HCT116 (cell line): ENCODE results near the gene ZYX. TPM values are rescaled to one million over a fixed set of nuclear protein-coding genes. Genes with fewer than 3 reads are reported as not detected.

ENCODE experiments used
- ATAC-seq: fragments of 200-7000 bp; cut with Tn5 transposase; 2 replicates; pipeline ENCODE4 v1.9.1; 2020; ENCODE audit warnings: mild to moderate bottlenecking, moderate library complexity
- BruUV-seq: library from RNA; stranded (reverse); fragments of 400-500 nt; replicated peaks from 2 replicates; lab custom pipeline; 2021; lab: Mats Ljungman, UMichigan
- CTCF ChIA-PET: fragments of 300-600 bp; sonication (Branson Sonifier 250); formaldehyde crosslinking; loops from one replicate; lab custom pipeline; 2021; ENCODE audit warnings: antibody characterized with exemption; lab: Charles Lee
- POLR2A ChIA-PET: fragments of 300-600, 350-600 bp; sonication (Branson Sonifier 250); formaldehyde crosslinking; loops from one replicate; lab custom pipeline; 2021; ENCODE audit warnings: antibody characterized with exemption; lab: Charles Lee
- RAD21 ChIA-PET, 2 experiments: fragments of 300-600 bp; sonication (Branson Sonifier 250); formaldehyde crosslinking; loops; one replicate each; lab custom pipeline; 2023; ENCODE audit warnings: low total read pairs in 2 of 2; ENCODE audit not compliant: uncharacterized antibody in 2 of 2, unreplicated experiment in 2 of 2, low non-redundant PET in 1 of 2; lab: Charles Lee
- DNase-seq: peaks from one replicate; pipeline ENCODE4 v3.0.0-alpha.2; 2010; ENCODE audit warnings: low read depth, low spot score
- H2AFZ ChIP-seq: fragments of 200-600 bp; shearing (Covaris generic), sonication (generic); 2 replicates; pipeline ENCODE4 v1.6.1; 2017; ENCODE audit warnings: low read depth, mixed run types, mixed read lengths, antibody characterized with exemption, low read length; ENCODE audit not compliant: poor library complexity, severe bottlenecking
- H3K27ac ChIP-seq: 2 replicates; pipeline ENCODE4 v1.5.1; 2012; ENCODE audit warnings: low read depth, low read length
- H3K27me3 ChIP-seq: fragments of 200-600 bp; sonication (generic); 2 replicates; pipeline ENCODE4 v1.6.1; 2016; ENCODE audit warnings: mixed run types, low read length, mixed read lengths; ENCODE audit not compliant: insufficient read depth
- H3K36me3 ChIP-seq, 2 experiments: fragments of 200-500 bp in 1 of 2; fragments of 200-600 bp in 1 of 2; sonication (Bioruptor generic) in 1 of 2; sonication (generic) in 1 of 2; 2 replicates each; pipeline versions ENCODE4 v1.5.1 to v1.6.1; 2014 to 2016; ENCODE audit warnings: low read length in 2 of 2, inconsistent platforms in 1 of 2, mixed read lengths in 1 of 2, mixed run types in 1 of 2; ENCODE audit not compliant: insufficient read depth in 2 of 2, control insufficient read depth in 1 of 2
- H3K4me1 ChIP-seq, 2 experiments: fragments of 200-600 bp in 1 of 2; sonication (generic) in 1 of 2; 2 replicates each; pipeline versions ENCODE4 v1.5.1 to v1.6.1; 2012 to 2017; ENCODE audit warnings: low read length in 2 of 2, inconsistent platforms in 1 of 2, mild to moderate bottlenecking in 1 of 2, mixed read lengths in 1 of 2, mixed run types in 1 of 2, moderate library complexity in 1 of 2; ENCODE audit not compliant: insufficient read depth in 2 of 2, control insufficient read depth in 1 of 2
- H3K4me2 ChIP-seq: fragments of 200-600 bp; sonication (generic); 2 replicates; pipeline ENCODE4 v1.6.1; 2017; ENCODE audit warnings: mixed run types, low read length, mixed read lengths
- H3K4me3 ChIP-seq, 2 experiments: fragments of 200-600 bp in 1 of 2; sonication (generic) in 1 of 2; replicated peaks in 1 of 2; 2 replicates each; pipeline ENCODE4 v1.5.1; 2011 to 2016; ENCODE audit warnings: low read length in 2 of 2, control low read depth in 1 of 2, low read depth in 1 of 2, mild to moderate bottlenecking in 1 of 2, mixed read lengths in 1 of 2, mixed run types in 1 of 2
- H3K79me2 ChIP-seq: fragments of 200-600 bp; sonication (generic); 2 replicates; pipeline ENCODE4 v1.6.1; 2017; ENCODE audit warnings: mild to moderate bottlenecking, mixed run types, low read length, moderate library complexity, mixed read lengths; ENCODE audit not compliant: insufficient read depth
- H3K9ac ChIP-seq: fragments of 200-600 bp; sonication (generic); 2 replicates; pipeline ENCODE4 v1.6.1; 2016; ENCODE audit warnings: low read length, mixed read lengths
- H3K9me2 ChIP-seq: fragments of 200-600 bp; sonication (generic), shearing (Covaris generic); 2 replicates; pipeline ENCODE4 v1.6.1; 2017; ENCODE audit warnings: mixed run types, mild to moderate bottlenecking, moderate library complexity; ENCODE audit not compliant: insufficient read depth
- H3K9me3 ChIP-seq, 2 experiments: fragments of 200-500 bp in 1 of 2; fragments of 200-600 bp in 1 of 2; sonication (Bioruptor generic) in 1 of 2; sonication (generic) in 1 of 2; 2 replicates each; pipeline ENCODE4 v1.6.1; 2014 to 2017; ENCODE audit warnings: low read length in 2 of 2, mixed read lengths in 2 of 2, inconsistent platforms in 1 of 2, low read depth in 1 of 2, mild to moderate bottlenecking in 1 of 2, mixed run types in 1 of 2, moderate library complexity in 1 of 2; ENCODE audit not compliant: control insufficient read depth in 1 of 2, insufficient read depth in 1 of 2
- H4K20me1 ChIP-seq: fragments of 200-600 bp; sonication (generic), shearing (Covaris generic); 2 replicates; pipeline ENCODE4 v1.6.1; 2017; ENCODE audit warnings: mixed run types, mild to moderate bottlenecking, moderate library complexity; ENCODE audit not compliant: insufficient read depth
- ATF3 ChIP-seq: IDR thresholded peaks from 2 replicates; pipeline ENCODE4 v1.6.1; 2012
- CBX3 ChIP-seq: IDR thresholded peaks from 2 replicates; pipeline ENCODE4 v1.6.1; 2012; ENCODE audit warnings: low read depth
- CEBPB ChIP-seq: IDR thresholded peaks from 2 replicates; pipeline ENCODE4 v1.6.1; 2012; ENCODE audit warnings: low read depth
- EGR1 ChIP-seq: IDR thresholded peaks from 2 replicates; pipeline ENCODE4 v1.6.1; 2012; ENCODE audit warnings: low read depth
- JUND ChIP-seq: IDR thresholded peaks from 2 replicates; pipeline ENCODE4 v1.6.1; 2012
- SIN3A ChIP-seq: IDR thresholded peaks from 2 replicates; pipeline ENCODE4 v1.6.1; 2012; ENCODE audit warnings: low read depth
- SP1 ChIP-seq: IDR thresholded peaks from 2 replicates; pipeline ENCODE4 v1.6.1; 2012; ENCODE audit warnings: low read depth
- SRF ChIP-seq: IDR thresholded peaks from 2 replicates; pipeline ENCODE4 v1.6.1; 2012; ENCODE audit warnings: low read depth
- YY1 ChIP-seq: IDR thresholded peaks from 2 replicates; pipeline ENCODE4 v1.6.1; 2011; ENCODE audit warnings: low read length, low read depth, moderate library complexity, mild to moderate bottlenecking; ENCODE audit not compliant: insufficient replicate concordance; ENCODE audit errors: extremely low read depth
- ZFX ChIP-seq: fragments of 450-650 bp; IDR thresholded peaks from 2 replicates; pipeline ENCODE4 v1.6.1; 2017
- ZNF274 ChIP-seq: fragments of 200-500 bp; sonication (Bioruptor generic); IDR thresholded peaks from 2 replicates; pipeline ENCODE4 v1.6.1; 2014; ENCODE audit warnings: mild to moderate bottlenecking, low read depth, low read length, inconsistent platforms
- intact Hi-C: fragments of 100-400 bp; cut with micrococcal nuclease; formaldehyde crosslinking; loops from 2 replicates; pipeline ENCODE4 v1.10.0; 2022
- total RNA-seq: library from RNA; stranded (reverse); gene quantifications from one replicate; pipeline ENCODE4 v1.2.1, GENCODE V29; 2021; ENCODE audit not compliant: unreplicated experiment
- TF ChIP-seq, protein P1 (sequence below): IDR thresholded peaks from 2 replicates; pipeline ENCODE4 v1.6.1; 2011; ENCODE audit warnings: mild to moderate bottlenecking, low read length, moderate library complexity; ENCODE audit not compliant: insufficient replicate concordance; ENCODE audit errors: extremely low read depth
- TF ChIP-seq, protein P2 (sequence below): IDR thresholded peaks from 2 replicates; pipeline ENCODE4 v1.6.1; 2012

ZYX gene
- total RNA-seq, 1 experiment from 2014 or later: 144 TPM

GRCh38 chr7:143434660-143435059 is 53.5 kb downstream of the ZYX start:
- TF ChIP-seq EGR1 (no peak), SP1 (no peak), ATF3 (no peak), SRF (no peak), SIN3A (no peak), ZNF274 (no peak), CBX3 (no peak), YY1 (no peak), ZFX (no peak), JUND (no peak), CEBPB (no peak)
- TF ChIP-seq, protein P1, sequence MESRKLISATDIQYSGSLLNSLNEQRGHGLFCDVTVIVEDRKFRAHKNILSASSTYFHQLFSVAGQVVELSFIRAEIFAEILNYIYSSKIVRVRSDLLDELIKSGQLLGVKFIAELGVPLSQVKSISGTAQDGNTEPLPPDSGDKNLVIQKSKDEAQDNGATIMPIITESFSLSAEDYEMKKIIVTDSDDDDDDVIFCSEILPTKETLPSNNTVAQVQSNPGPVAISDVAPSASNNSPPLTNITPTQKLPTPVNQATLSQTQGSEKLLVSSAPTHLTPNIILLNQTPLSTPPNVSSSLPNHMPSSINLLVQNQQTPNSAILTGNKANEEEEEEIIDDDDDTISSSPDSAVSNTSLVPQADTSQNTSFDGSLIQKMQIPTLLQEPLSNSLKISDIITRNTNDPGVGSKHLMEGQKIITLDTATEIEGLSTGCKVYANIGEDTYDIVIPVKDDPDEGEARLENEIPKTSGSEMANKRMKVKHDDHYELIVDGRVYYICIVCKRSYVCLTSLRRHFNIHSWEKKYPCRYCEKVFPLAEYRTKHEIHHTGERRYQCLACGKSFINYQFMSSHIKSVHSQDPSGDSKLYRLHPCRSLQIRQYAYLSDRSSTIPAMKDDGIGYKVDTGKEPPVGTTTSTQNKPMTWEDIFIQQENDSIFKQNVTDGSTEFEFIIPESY: no peak
- TF ChIP-seq, protein P2, sequence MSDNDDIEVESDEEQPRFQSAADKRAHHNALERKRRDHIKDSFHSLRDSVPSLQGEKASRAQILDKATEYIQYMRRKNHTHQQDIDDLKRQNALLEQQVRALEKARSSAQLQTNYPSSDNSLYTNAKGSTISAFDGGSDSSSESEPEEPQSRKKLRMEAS: no peak
- H3K27ac ChIP-seq: no peak overlapping the region
- no peak overlapping the region for H3K9ac ChIP-seq
- H3K4me3 ChIP-seq: no peak overlapping the region
- intact Hi-C loops: no loop called here
- no peak overlapping the region for H3K4me2 ChIP-seq
- H3K79me2 ChIP-seq: no peaks in the 10 kb centered on the region
- ATAC-seq (no peak), DNase-seq (no peak)
- no peak overlapping the region for H2AFZ ChIP-seq
- H4K20me1 ChIP-seq: no peaks in the 10 kb centered on the region
- no peaks in the 10 kb centered on the region for H3K27me3 ChIP-seq
- ChIA-PET POLR2A (no interaction called here), RAD21 (no interaction called here), CTCF (no interaction called here)
- H3K9me3 ChIP-seq: no peaks in the 10 kb centered on the region
- no peaks in the 10 kb centered on the region for H3K9me2 ChIP-seq
- no peaks in the 10 kb centered on the region for H3K36me3 ChIP-seq
- BruUV-seq: no TSS peak
- H3K4me1 ChIP-seq: peaks cover 0 to 10% of the 10 kb centered on the region in 2 experiments; a peak in 2 of 4 replicates
